SK-N-SH treated with all-trans-retinoic acid at 6 μM for 48 hours (cell line): ENCODE data around the gene ELP4.

Experiments
- ATAC-seq: fragments of 200-7000 bp; cut with Tn5 transposase; 3 replicates; pipeline ENCODE4 v1.9.1; 2020; ENCODE audit warnings: mild to moderate bottlenecking, moderate library complexity
- ARNTL ChIP-seq: fragments of 450-650 bp; formaldehyde crosslinking; IDR thresholded peaks from 2 replicates; pipeline ENCODE4 v1.5.0; 2020; ENCODE audit warnings: low read depth, mild to moderate bottlenecking, moderate library complexity, borderline replicate concordance
- BACH2 ChIP-seq: fragments of 250-450 bp; sonication (Bioruptor Pico); IDR thresholded peaks from 2 replicates; pipeline ENCODE4 v1.9.0; 2021; ENCODE audit warnings: mild to moderate bottlenecking, borderline replicate concordance
- CREB5 ChIP-seq: fragments of 250-450 bp; sonication (Bioruptor Pico); IDR thresholded peaks from 2 replicates; pipeline ENCODE4 v1.5.1; 2020; ENCODE audit warnings: low read depth, mild to moderate bottlenecking, moderate library complexity
- CSDC2 ChIP-seq: fragments of 250-450 bp; sonication (Bioruptor Pico); IDR thresholded peaks from 2 replicates; pipeline ENCODE4 v1.5.0; 2020; ENCODE audit warnings: mild to moderate bottlenecking, moderate library complexity
- CSRNP3 ChIP-seq: fragments of 250-450 bp; sonication (Bioruptor Pico); IDR thresholded peaks from 2 replicates; pipeline ENCODE4 v1.5.1; 2021; ENCODE audit warnings: mild to moderate bottlenecking, moderate library complexity
- ESRRG ChIP-seq: fragments of 250-450 bp; sonication (Bioruptor Pico); IDR thresholded peaks from 2 replicates; pipeline ENCODE4 v1.6.1; 2021; ENCODE audit warnings: mild to moderate bottlenecking
- GLIS3 ChIP-seq: fragments of 250-450 bp; sonication (Bioruptor Pico); IDR thresholded peaks from 2 replicates; pipeline ENCODE4 v1.5.0; 2020; ENCODE audit warnings: mild to moderate bottlenecking, moderate library complexity
- ISL1 ChIP-seq: fragments of 250-450 bp; sonication (Bioruptor Pico); IDR thresholded peaks from 2 replicates; pipeline ENCODE4 v2.1.2; 2022; ENCODE audit warnings: mild to moderate bottlenecking, moderate library complexity
- OSR1 ChIP-seq: fragments of 250-450 bp; sonication (Bioruptor Pico); IDR thresholded peaks from 2 replicates; pipeline ENCODE4 v1.8.0; 2022; ENCODE audit warnings: moderate library complexity, mild to moderate bottlenecking, inconsistent platforms
- PATZ1 ChIP-seq: fragments of 250-450 bp; sonication (Bioruptor Pico); IDR thresholded peaks from 2 replicates; pipeline ENCODE4 v1.8.0; 2020; ENCODE audit warnings: mild to moderate bottlenecking, moderate library complexity, borderline replicate concordance
- POU6F1 ChIP-seq: fragments of 250-450 bp; sonication (Bioruptor Pico); IDR thresholded peaks from 2 replicates; pipeline ENCODE4 v1.8.0; 2021; ENCODE audit warnings: low read depth, mild to moderate bottlenecking, moderate library complexity, borderline replicate concordance
- PPARA ChIP-seq: fragments of 250-450 bp; sonication (Bioruptor Pico); IDR thresholded peaks from 2 replicates; pipeline ENCODE4 v1.5.0; 2020; ENCODE audit warnings: mild to moderate bottlenecking, borderline replicate concordance
- RARB ChIP-seq: fragments of 250-450 bp; sonication (Bioruptor Pico); IDR thresholded peaks from 2 replicates; pipeline ENCODE4 v1.8.0; 2021; ENCODE audit warnings: mild to moderate bottlenecking, moderate library complexity
- SNAI2 ChIP-seq: fragments of 250-450 bp; sonication (Bioruptor Pico); IDR thresholded peaks from 2 replicates; pipeline ENCODE4 v1.5.0; 2020; ENCODE audit warnings: mild to moderate bottlenecking, moderate library complexity
- TCF4 ChIP-seq: fragments of 250-450 bp; sonication (Bioruptor Pico); IDR thresholded peaks from 2 replicates; pipeline ENCODE4 v1.8.0; 2021; ENCODE audit warnings: mild to moderate bottlenecking, moderate library complexity, borderline replicate concordance
- TOX ChIP-seq: fragments of 250-450 bp; sonication (Bioruptor Pico); IDR thresholded peaks from 2 replicates; pipeline ENCODE4 v1.8.0; 2021; ENCODE audit warnings: mild to moderate bottlenecking, moderate library complexity, borderline replicate concordance
- TSHZ2 ChIP-seq: fragments of 250-450 bp; sonication (Bioruptor Pico); IDR thresholded peaks from 2 replicates; pipeline ENCODE4 v1.5.0; 2020; ENCODE audit warnings: mild to moderate bottlenecking, moderate library complexity
- ZC3H10 ChIP-seq: fragments of 250-450 bp; sonication (Bioruptor Pico); IDR thresholded peaks from 2 replicates; pipeline ENCODE4 v1.5.1; 2021; ENCODE audit warnings: mild to moderate bottlenecking, moderate library complexity
- ZNF565 ChIP-seq: fragments of 450-650 bp; formaldehyde crosslinking; conservative IDR thresholded peaks from 2 replicates; pipeline ENCODE4 v1.5.0; 2020; ENCODE audit warnings: low read depth, mild to moderate bottlenecking, moderate library complexity
- ZNF70 ChIP-seq: fragments of 450-650 bp; formaldehyde crosslinking; IDR thresholded peaks from 2 replicates; pipeline ENCODE4 v1.5.0; 2020; ENCODE audit warnings: mild to moderate bottlenecking, moderate library complexity
- ZNF8 ChIP-seq: fragments of 450-650 bp; formaldehyde crosslinking; IDR thresholded peaks from 2 replicates; pipeline ENCODE4 v1.5.0; 2020; ENCODE audit warnings: mild to moderate bottlenecking, moderate library complexity

The ELP4 gene

GRCh38 chr11:31821235-31821764 is 311.7 kb downstream of the ELP4 start:
- TF ChIP-seq ESRRG (CRISPR knock-in tag) (no peak), POU6F1 (no peak), ISL1 (CRISPR knock-in tag) (no peak), TSHZ2 (no peak), GLIS3 (no peak), ARNTL (CRISPR knock-in tag) (no peak), ZNF565 (CRISPR knock-in tag) (no peak), CSDC2 (CRISPR knock-in tag) (no peak), ZNF8 (CRISPR knock-in tag) (no peak), OSR1 (CRISPR knock-in tag) (no peak), PATZ1 (no peak), SNAI2 (CRISPR knock-in tag) (no peak)
- no peak for ATAC-seq

GRCh38 chr11:31821766-31822165 is 312.2 kb downstream of the ELP4 start:
- TF ChIP-seq ZNF70 (CRISPR knock-in tag) (no peak), BACH2 (no peak), RARB (CRISPR knock-in tag) (no peak), CSRNP3 (CRISPR knock-in tag) (no peak), CREB5 (CRISPR knock-in tag) (no peak), GLIS3 (no peak), SNAI2 (CRISPR knock-in tag) (no peak), ESRRG (CRISPR knock-in tag) (no peak), TSHZ2 (no peak), ZNF565 (CRISPR knock-in tag) (no peak), PPARA (CRISPR knock-in tag) (no peak), PATZ1 (no peak), POU6F1 (no peak), TOX (CRISPR knock-in tag) (no peak), ZC3H10 (CRISPR knock-in tag) (no peak), ZNF8 (CRISPR knock-in tag) (no peak), CSDC2 (CRISPR knock-in tag) (no peak), TCF4 (no peak)
- ATAC-seq, result no peak
